Breast epithelium (tissue), 4 donors: ENCODE results near the gene FHAD1. TPM values are rescaled to one million over a fixed set of nuclear protein-coding genes. Genes with fewer than 3 reads are reported as not detected.

Source experiments
- DNase-seq, 2 donors: peaks; one replicate each; pipeline ENCODE4 v3.0.0-alpha.2; 2019; ENCODE audit warnings: low spot score in 2 of 2
- H3K27ac ChIP-seq, 2 donors: fragments of 200-600 bp; sonication (generic) in 1 of 2; one replicate each; pipeline ENCODE4 v1.5.1; 2016 to 2019; ENCODE audit warnings: mild to moderate bottlenecking in 1 of 2
- H3K27me3 ChIP-seq, 2 donors: fragments of 200-600 bp; sonication (generic) in 1 of 2; one replicate each; pipeline versions ENCODE4 v1.5.1 to v1.6.0; 2017 to 2019; ENCODE audit warnings: control low read depth in 1 of 2, mild to moderate bottlenecking in 1 of 2
- H3K36me3 ChIP-seq: fragments of 200-600 bp; one replicate; pipeline ENCODE4 v1.5.1; 2019
- H3K4me1 ChIP-seq, 2 donors: fragments of 200-600 bp; sonication (generic); one replicate each; pipeline ENCODE4 v1.5.1; 2016 to 2019; ENCODE audit warnings: control low read depth in 1 of 2
- H3K4me3 ChIP-seq, 3 donors: fragments of 200-600 bp; sonication (generic); 1 replicate in 2 of 3; 2 replicates in 1 of 3; pipeline ENCODE4 v1.5.1; 2016 to 2019; ENCODE audit warnings: mild to moderate bottlenecking in 3 of 3, moderate library complexity in 2 of 3
- H3K9me3 ChIP-seq, 2 donors: fragments of 200-600 bp; sonication (generic) in 1 of 2; one replicate each; pipeline ENCODE4 v1.5.1; 2016 to 2019; ENCODE audit warnings: control low read depth in 1 of 2
- POLR2A ChIP-seq: fragments of 450-650 bp; IDR thresholded peaks from one replicate; pipeline ENCODE4 v1.6.1; 2016; ENCODE audit warnings: antibody characterized with exemption, mild to moderate bottlenecking, moderate library complexity
- POLR2AphosphoS5 ChIP-seq, 3 donors: sonication (generic); formaldehyde crosslinking; IDR thresholded peaks; one replicate each; pipeline ENCODE4 v1.6.1; 2017; ENCODE audit warnings: antibody characterized with exemption in 3 of 3
- intact Hi-C: fragments of 100-400 bp; cut with DNase I; formaldehyde crosslinking; loops from one replicate; pipeline ENCODE4 v1.15.1; 2023; ENCODE audit warnings: low total_unique reads
- total RNA-seq, 3 donors: library from RNA; depleted of rRNA; stranded (reverse); fragments of >200 nt; gene quantifications; one replicate each; pipeline ENCODE4 v1.1.0, GENCODE V29; 2016
- TF ChIP-seq, protein P1 (sequence below), 3 donors: fragments of 450-650 bp; IDR thresholded peaks; one replicate each; pipeline ENCODE4 v1.5.1; 2016 to 2017; ENCODE audit warnings: antibody characterized with exemption in 3 of 3, mild to moderate bottlenecking in 3 of 3, moderate library complexity in 3 of 3

The FHAD1 gene
- total RNA-seq, 3 donors from 2014 or later, result 1.0 to 2.3 TPM; not detected in 1

DNA sequence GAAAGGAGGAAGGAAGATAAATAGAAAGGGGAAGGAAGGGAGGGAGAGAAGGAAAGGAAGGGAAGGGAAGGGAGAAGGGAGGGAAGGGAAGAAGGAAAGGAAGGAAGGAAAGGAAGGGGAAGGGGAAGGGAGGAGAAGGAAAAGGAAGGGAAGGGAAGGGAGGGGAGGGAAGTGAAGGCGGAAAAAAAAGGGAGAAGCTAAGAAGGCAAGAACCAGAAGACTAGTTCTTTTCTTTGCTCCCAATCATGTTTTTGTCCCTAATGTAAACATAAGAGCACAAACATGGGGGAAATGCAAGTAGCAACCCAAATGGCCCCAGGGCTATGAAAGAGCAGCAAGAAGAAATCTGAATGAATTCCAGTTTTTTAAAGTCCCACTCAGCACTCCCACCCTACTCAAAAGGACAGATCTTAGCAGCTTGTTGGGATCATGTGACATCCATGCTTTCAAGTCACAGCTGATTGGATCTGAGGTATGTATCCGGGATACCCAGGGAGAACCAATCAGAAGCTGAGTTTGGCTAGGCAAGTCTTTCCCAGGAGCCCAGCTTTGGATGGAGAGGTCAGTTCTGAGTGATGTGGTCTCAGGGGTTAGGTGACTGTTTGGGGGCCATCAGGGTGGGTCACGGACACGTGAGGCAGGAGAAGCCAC is 24.2 kb upstream of the FHAD1 start:
- Histone ChIP-seq H3K4me3 (no peak overlapping the region), H3K4me1 (no peaks in the 10 kb centered on the region), H3K27me3 (no peaks in the 10 kb centered on the region), H3K9me3 (no peaks in the 10 kb centered on the region), H3K36me3 (no peaks in the 10 kb centered on the region), H3K27ac (no peak overlapping the region)
- no peak for TF ChIP-seq POLR2AphosphoS5 (IDR thresholded peaks at IDR 0.05)
- TF ChIP-seq, protein P1, sequence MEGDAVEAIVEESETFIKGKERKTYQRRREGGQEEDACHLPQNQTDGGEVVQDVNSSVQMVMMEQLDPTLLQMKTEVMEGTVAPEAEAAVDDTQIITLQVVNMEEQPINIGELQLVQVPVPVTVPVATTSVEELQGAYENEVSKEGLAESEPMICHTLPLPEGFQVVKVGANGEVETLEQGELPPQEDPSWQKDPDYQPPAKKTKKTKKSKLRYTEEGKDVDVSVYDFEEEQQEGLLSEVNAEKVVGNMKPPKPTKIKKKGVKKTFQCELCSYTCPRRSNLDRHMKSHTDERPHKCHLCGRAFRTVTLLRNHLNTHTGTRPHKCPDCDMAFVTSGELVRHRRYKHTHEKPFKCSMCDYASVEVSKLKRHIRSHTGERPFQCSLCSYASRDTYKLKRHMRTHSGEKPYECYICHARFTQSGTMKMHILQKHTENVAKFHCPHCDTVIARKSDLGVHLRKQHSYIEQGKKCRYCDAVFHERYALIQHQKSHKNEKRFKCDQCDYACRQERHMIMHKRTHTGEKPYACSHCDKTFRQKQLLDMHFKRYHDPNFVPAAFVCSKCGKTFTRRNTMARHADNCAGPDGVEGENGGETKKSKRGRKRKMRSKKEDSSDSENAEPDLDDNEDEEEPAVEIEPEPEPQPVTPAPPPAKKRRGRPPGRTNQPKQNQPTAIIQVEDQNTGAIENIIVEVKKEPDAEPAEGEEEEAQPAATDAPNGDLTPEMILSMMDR (IDR thresholded peaks at IDR 0.05), result no peak
- no peak for TF ChIP-seq POLR2A
- DNase-seq, result no peak
- intact Hi-C loops, result no loop called here

DNA sequence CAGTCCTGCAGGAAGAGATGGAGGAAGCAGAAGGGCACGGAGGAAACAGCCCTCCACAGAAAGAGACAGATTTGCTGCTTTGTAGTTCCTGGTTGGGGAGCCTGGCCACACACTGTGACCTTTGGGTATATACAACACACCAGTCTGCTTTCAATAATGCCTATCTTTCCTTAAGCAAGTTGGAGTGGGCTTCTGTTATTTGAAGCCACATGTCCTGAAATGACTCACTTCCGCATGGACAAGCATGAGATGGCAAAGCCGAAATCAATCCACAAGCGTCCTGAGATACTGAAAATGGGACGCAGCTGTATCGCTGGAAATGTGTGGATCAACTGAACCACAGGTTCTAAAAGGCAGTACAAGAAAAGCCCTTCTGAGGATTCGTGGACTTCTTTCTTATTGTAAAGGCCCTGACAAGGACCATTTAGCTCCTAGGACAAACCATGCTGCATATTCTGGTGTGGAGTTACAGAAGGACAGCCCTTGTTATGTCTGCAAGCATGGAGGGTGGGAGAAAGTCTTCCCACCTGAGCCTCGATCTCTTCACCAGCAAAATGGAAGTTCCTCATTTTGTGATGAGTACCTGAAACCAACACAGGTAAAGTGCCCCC is 22.7 kb upstream of the FHAD1 start:
- H3K9me3 ChIP-seq, result no peaks in the 10 kb centered on the region
- TF ChIP-seq, protein P1 (IDR thresholded peaks at IDR 0.05), result no peak
- TF ChIP-seq POLR2AphosphoS5 (IDR thresholded peaks at IDR 0.05) (no peak), POLR2A (no peak)
- H3K4me1 ChIP-seq, result no peaks in the 10 kb centered on the region
- intact Hi-C loops, result no loop called here
- H3K4me3 ChIP-seq, result no peak overlapping the region
- H3K27ac ChIP-seq, result no peak overlapping the region
- no peak for DNase-seq
- no peaks in the 10 kb centered on the region for H3K27me3 ChIP-seq
- no peaks in the 10 kb centered on the region for H3K36me3 ChIP-seq

DNA sequence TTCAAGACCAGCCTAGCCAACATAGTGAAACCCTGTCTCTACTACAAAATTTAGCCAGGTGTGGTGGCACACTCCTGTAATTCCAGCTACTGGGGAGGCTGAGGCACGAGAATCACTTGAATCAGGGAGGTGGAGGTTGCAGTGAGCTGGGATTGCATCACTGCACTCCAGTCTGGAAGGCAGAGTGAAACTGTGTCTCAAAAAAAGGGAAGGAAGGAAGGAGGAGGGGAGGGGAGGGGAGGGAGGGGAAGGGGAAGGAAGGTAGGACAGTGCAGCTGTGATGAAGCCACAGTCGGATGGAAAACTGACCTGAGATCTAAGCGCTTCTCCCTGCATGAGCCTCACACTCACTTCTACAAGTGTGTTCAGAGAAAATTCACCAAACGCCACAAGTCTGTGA is 22.0 kb upstream of the FHAD1 start:
- TF ChIP-seq POLR2AphosphoS5 (IDR thresholded peaks at IDR 0.05) (no peak), POLR2A (no peak)
- TF ChIP-seq, protein P1 (IDR thresholded peaks at IDR 0.05), result no peak
- no peaks in the 10 kb centered on the region for H3K36me3 ChIP-seq
- no peaks in the 10 kb centered on the region for H3K9me3 ChIP-seq
- no peaks in the 10 kb centered on the region for H3K27me3 ChIP-seq
- intact Hi-C loops, result no loop called here
- no peak overlapping the region for H3K27ac ChIP-seq
- no peak for DNase-seq
- no peak overlapping the region for H3K4me3 ChIP-seq
- no peaks in the 10 kb centered on the region for H3K4me1 ChIP-seq

DNA sequence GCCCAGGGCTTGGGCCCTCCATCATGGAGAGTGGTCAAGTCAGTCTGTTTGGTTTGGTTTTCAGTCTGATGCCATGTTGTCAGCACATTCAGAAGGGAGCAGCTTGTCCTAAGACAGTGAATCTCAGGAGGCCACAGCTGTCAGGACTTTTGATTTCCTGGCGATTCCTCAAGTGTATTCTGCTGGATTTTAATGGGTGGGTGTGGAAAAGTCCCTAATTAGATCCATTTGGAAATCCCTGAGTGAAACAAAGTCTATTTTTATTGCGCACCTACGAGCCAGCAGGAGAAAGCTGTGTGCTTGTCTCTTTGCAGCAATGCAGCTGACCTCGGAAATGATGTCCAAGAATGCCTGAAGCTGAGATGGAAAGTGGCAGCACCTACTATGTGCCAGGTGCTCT is 21.6 kb upstream of the FHAD1 start:
- H3K9me3 ChIP-seq, result no peaks in the 10 kb centered on the region
- H3K36me3 ChIP-seq, result no peaks in the 10 kb centered on the region
- TF ChIP-seq, protein P1 (IDR thresholded peaks at IDR 0.05), result no peak
- no peak for TF ChIP-seq POLR2AphosphoS5 (IDR thresholded peaks at IDR 0.05)
- no peak for TF ChIP-seq POLR2A
- no peaks in the 10 kb centered on the region for H3K4me1 ChIP-seq
- no peak overlapping the region for H3K4me3 ChIP-seq
- DNase-seq, result no peak
- intact Hi-C loops, result no loop called here
- no peaks in the 10 kb centered on the region for H3K27me3 ChIP-seq
- no peak overlapping the region for H3K27ac ChIP-seq

DNA sequence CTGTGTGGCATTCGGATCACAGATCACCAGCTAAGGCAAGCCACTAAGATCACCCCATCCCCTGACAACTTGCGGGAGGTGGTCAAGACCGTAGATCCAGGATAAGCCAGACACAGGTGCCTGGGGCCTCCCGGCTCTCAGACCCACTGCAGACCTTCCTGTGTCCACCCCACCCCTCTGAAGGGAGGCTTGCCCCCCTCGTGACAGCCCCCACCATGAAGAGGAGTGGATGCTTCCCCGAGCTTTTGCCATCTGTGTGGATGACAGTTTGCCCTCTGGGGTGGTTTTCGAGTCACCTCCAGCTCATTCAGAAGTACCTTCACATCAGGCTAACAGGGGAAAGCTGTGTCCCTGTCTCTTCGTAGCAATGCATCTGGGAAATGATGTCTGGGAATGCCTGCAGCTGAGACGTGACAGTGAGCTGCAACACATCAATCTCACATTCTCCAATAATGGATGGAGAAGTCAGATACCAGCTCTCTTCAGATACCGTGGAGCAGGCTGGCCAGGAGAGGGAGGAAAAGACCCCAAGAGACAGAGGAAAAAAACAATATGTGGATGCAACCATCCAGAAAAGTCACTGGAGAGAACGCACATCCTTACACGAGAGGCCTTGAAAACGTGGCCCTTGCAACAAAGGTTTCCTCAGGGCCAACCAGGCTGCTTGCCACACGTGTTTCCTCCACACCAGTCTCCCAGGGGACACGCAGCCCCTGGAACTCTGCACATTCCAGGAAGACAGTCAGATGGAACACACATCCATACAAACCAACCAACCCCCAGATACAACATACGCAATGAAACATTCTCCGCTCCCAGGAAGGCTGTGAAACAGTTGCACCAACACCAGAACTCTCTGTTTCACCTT is 20.4 kb upstream of the FHAD1 start:
- DNase-seq, result no peak
- H3K9me3 ChIP-seq, result no peaks in the 10 kb centered on the region
- TF ChIP-seq POLR2AphosphoS5 (IDR thresholded peaks at IDR 0.05), result no peak
- TF ChIP-seq POLR2A, result no peak
- TF ChIP-seq, protein P1 (IDR thresholded peaks at IDR 0.05), result no peak
- no peaks in the 10 kb centered on the region for H3K36me3 ChIP-seq
- no peak overlapping the region for H3K27ac ChIP-seq
- no peaks in the 10 kb centered on the region for H3K27me3 ChIP-seq
- intact Hi-C loops, result no loop called here
- no peak overlapping the region for H3K4me3 ChIP-seq
- no peaks in the 10 kb centered on the region for H3K4me1 ChIP-seq
